GM18508 (cell line): Measurements from ENCODE around the gene DUSP22.
A peak's percentile ranks its signal among the peaks of the same experiment; 100 is the strongest.

Source experiments
- ATAC-seq: cut with Tn5 transposase; IDR thresholded peaks from one replicate; pipeline ENCODE4 v1.9.1; 2021; ENCODE audit warnings: moderate number of reproducible peaks; ENCODE audit not compliant: insufficient read depth, unreplicated experiment

The DUSP22 gene

GRCh38 chr6:336159-337114 lies 44.1 kb downstream of the DUSP22 start:
- peak; percentile 34 for ATAC-seq

- ATAC-seq, result no peak
These were observed 45.6 kb downstream of the DUSP22 start for GRCh38 chr6:337805-338368.

GRCh38 chr6:338815-339262 lies 46.6 kb downstream of the DUSP22 start:
- no peak for ATAC-seq

- ATAC-seq, result no peak
These were observed 47.2 kb downstream of the DUSP22 start for GRCh38 chr6:339480-339879.

GRCh38 chr6:340186-340955 lies 48.1 kb downstream of the DUSP22 start:
- ATAC-seq, result no peak

- peak; percentile 29 for ATAC-seq
These were observed 48.9 kb downstream of the DUSP22 start for GRCh38 chr6:340991-341827.

- peak; percentile 45 for ATAC-seq
These were observed 49.9 kb downstream of the DUSP22 start for GRCh38 chr6:341914-342831.

GRCh38 chr6:342832-343179 lies 50.5 kb downstream of the DUSP22 start:
- no peak for ATAC-seq

GRCh38 chr6:343226-343935 lies 51.1 kb downstream of the DUSP22 start:
- ATAC-seq, result no peak

GRCh38 chr6:343960-344815 lies 51.9 kb downstream of the DUSP22 start:
- ATAC-seq, result no peak

GRCh38 chr6:344816-345340 lies 52.6 kb downstream of the DUSP22 start:
- ATAC-seq, result no peak

GRCh38 chr6:345747-346385 lies 53.6 kb downstream of the DUSP22 start:
- ATAC-seq, result no peak

GRCh38 chr6:346386-347030 lies 54.2 kb downstream of the DUSP22 start:
- ATAC-seq, result no peak

- peak; percentile 60 for ATAC-seq
These were observed 54.9 kb downstream of the DUSP22 start for GRCh38 chr6:347232-347631.

- no peak for ATAC-seq
These were observed 55.9 kb downstream of the DUSP22 start for GRCh38 chr6:347951-348859.
